ENCODE measurements around the gene SCAI.

DNA sequence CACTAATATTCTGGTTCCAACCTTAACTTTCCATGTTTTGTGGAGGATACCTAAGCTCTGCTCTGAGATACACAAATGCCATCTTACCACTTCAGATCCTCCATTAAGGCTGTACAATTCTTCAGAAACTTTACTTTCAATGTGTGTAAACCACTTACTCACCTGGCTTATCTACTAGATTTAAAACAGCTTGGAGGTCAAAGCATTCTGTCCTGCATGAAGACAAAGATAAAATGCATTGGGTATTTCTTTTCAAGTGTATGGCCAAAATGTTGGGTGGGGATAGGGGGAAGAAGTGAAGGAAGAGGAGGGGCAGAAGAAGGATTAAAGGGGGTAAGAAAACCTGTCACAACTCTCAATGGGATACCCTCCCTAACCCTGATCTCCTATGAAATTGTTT, 203.4 kb downstream of the SCAI start:
- TF ChIP-seq, protein P1, sequence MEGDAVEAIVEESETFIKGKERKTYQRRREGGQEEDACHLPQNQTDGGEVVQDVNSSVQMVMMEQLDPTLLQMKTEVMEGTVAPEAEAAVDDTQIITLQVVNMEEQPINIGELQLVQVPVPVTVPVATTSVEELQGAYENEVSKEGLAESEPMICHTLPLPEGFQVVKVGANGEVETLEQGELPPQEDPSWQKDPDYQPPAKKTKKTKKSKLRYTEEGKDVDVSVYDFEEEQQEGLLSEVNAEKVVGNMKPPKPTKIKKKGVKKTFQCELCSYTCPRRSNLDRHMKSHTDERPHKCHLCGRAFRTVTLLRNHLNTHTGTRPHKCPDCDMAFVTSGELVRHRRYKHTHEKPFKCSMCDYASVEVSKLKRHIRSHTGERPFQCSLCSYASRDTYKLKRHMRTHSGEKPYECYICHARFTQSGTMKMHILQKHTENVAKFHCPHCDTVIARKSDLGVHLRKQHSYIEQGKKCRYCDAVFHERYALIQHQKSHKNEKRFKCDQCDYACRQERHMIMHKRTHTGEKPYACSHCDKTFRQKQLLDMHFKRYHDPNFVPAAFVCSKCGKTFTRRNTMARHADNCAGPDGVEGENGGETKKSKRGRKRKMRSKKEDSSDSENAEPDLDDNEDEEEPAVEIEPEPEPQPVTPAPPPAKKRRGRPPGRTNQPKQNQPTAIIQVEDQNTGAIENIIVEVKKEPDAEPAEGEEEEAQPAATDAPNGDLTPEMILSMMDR (conservative IDR thresholded peaks at IDR 0.05; ENCODE audit: low read depth, low read length), result no peak
- TF ChIP-seq POLR2A (IDR thresholded peaks at IDR 0.05; ENCODE audit: low read depth, low read length) (no peak), RAD21 (IDR thresholded peaks at IDR 0.05; ENCODE audit: low read length) (no peak)
